H1 (cell line): ENCODE measurements around the gene CTAG2. TPM values are rescaled to one million over a fixed set of nuclear protein-coding genes. Genes with fewer than 3 reads are reported as not detected.

ENCODE experiments used
- CBX5 ChIP-seq: fragments of 300-800, 300-1000 bp; sonication (generic); IDR thresholded peaks from 2 replicates; pipeline ENCODE4 v1.7.1; 2016; ENCODE audit warnings: antibody characterized with exemption, low read length, low read depth
- SAP30 ChIP-seq: fragments of 300-600 bp; sonication (generic); IDR thresholded peaks from 2 replicates; pipeline ENCODE4 v1.7.1; 2012; ENCODE audit warnings: low read length, moderate library complexity, mild to moderate bottlenecking, inconsistent platforms; ENCODE audit not compliant: insufficient read depth, insufficient replicate concordance
- SIX5 ChIP-seq: IDR thresholded peaks from 2 replicates; pipeline ENCODE4 v1.6.1; 2011; ENCODE audit warnings: mild to moderate bottlenecking, low read depth, low read length
- TAF1 ChIP-seq: IDR thresholded peaks from 2 replicates; pipeline ENCODE4 v1.6.1; 2011; ENCODE audit warnings: mild to moderate bottlenecking, low read depth, low read length
- polyA plus RNA-seq, 7 experiments: library from polyadenylated mRNA; depleted of rRNA in 3 of 7; stranded (reverse) in 5 of 7; unstranded in 2 of 7; fragments of >200 nt in 5 of 7; fragments of 200-250 nt in 2 of 7; gene quantifications; 1 replicate in 5 of 7; 2 replicates in 1 of 7; 4 replicates in 1 of 7; pipeline versions ENCODE4 v1.2.1 to v1.2.3, GENCODE V29; 2011 to 2013; ENCODE audit warnings: missing spikeins in 2 of 7, mixed read lengths in 2 of 7
- total RNA-seq: library from RNA; stranded (reverse); fragmentation: NEBNext Ultra II Directional; extraction: Animal tissue kit (Norgen Biotek cat#: 25700); gene quantifications from 2 replicates; pipeline ENCODE4 v1.2.1, GENCODE V29; 2021
- TF ChIP-seq, protein P1 (sequence below): IDR thresholded peaks from 2 replicates; pipeline ENCODE4 v1.6.1; 2012; ENCODE audit warnings: inconsistent platforms
- TF ChIP-seq, protein P2 (sequence below): IDR thresholded peaks from 2 replicates; pipeline ENCODE4 v1.6.1; 2011; ENCODE audit warnings: low read length, improper control_type of control experiment

Gene CTAG2
- total and polyA plus RNA-seq, 2 of the 8 experiments (the other 6 are each of a cell fraction or from before 2014, with no cell fraction given): not detected

DNA sequence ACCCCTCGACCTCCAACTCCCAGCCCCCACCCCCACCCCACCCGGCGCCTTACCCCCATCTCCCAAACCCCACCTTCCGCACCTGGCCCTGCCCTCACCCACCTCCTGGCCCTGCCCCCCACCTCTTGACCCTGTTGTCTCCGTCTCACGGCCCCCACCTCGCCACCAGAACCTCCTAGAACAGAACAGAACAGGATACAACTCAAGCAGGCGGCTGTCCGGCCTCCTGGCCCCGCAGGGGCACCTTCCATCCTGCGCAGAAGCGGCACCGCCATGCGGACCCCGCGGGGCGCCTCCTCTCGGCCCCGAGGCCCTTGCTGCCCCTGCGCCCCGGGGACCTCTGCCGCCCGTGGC, 354 bp downstream of the CTAG2 start (continued):
- TF ChIP-seq SAP30: no peak
- no peak for TF ChIP-seq SIX5
- TF ChIP-seq TAF1: no peak
- TF ChIP-seq, protein P1, sequence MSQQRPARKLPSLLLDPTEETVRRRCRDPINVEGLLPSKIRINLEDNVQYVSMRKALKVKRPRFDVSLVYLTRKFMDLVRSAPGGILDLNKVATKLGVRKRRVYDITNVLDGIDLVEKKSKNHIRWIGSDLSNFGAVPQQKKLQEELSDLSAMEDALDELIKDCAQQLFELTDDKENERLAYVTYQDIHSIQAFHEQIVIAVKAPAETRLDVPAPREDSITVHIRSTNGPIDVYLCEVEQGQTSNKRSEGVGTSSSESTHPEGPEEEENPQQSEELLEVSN: no peak
- no peak for TF ChIP-seq CBX5
- TF ChIP-seq, protein P2, sequence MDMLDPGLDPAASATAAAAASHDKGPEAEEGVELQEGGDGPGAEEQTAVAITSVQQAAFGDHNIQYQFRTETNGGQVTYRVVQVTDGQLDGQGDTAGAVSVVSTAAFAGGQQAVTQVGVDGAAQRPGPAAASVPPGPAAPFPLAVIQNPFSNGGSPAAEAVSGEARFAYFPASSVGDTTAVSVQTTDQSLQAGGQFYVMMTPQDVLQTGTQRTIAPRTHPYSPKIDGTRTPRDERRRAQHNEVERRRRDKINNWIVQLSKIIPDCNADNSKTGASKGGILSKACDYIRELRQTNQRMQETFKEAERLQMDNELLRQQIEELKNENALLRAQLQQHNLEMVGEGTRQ: no peak
